HEK293 (cell line): ENCODE measurements around the gene SERPINB7.

Experiments used
- CTCF ChIA-PET: fragments of 350-600 bp; formaldehyde crosslinking; extraction: SDS; loops from one replicate; lab custom pipeline; 2021; ENCODE audit warnings: antibody characterized with exemption; lab: Yijun Ruan, JAX
- POLR2A ChIA-PET: fragments of 300-600 bp; formaldehyde crosslinking; extraction: SDS; loops from one replicate; lab custom pipeline; 2020; ENCODE audit warnings: antibody characterized with exemption, inconsistent platforms; lab: Yijun Ruan, JAX
- H3K27ac ChIP-seq: fragments of 200-500 bp; sonication (Bioruptor generic); 2 replicates; pipeline ENCODE4 v1.5.1; 2014; ENCODE audit warnings: low read depth, low read length, control low read depth, inconsistent platforms; ENCODE audit errors: extremely low read depth
- H3K36me3 ChIP-seq, 2 experiments: fragments of 200-500 bp in 1 of 2; sonication (Bioruptor generic) in 1 of 2; 1 replicate in 1 of 2; 2 replicates in 1 of 2; pipeline ENCODE4 v1.5.1; 2014 to 2017; ENCODE audit warnings: inconsistent platforms in 2 of 2, low read length in 2 of 2; ENCODE audit not compliant: control insufficient read depth in 2 of 2, insufficient read depth in 1 of 2
- H3K4me1 ChIP-seq: fragments of 200-500 bp; sonication (Bioruptor generic); 2 replicates; pipeline ENCODE4 v1.5.1; 2014; ENCODE audit warnings: mild to moderate bottlenecking, low read length, inconsistent platforms; ENCODE audit not compliant: control insufficient read depth, insufficient read depth
- H3K4me3 ChIP-seq: 2 replicates; pipeline ENCODE4 v1.5.1; 2011; ENCODE audit warnings: low read depth, mild to moderate bottlenecking, control low read depth, low read length, moderate library complexity
- H3K9me3 ChIP-seq: fragments of 200-500 bp; sonication (Bioruptor generic); 2 replicates; pipeline ENCODE4 v1.5.1; 2014; ENCODE audit warnings: low read depth, low read length, inconsistent platforms; ENCODE audit not compliant: control insufficient read depth, insufficient read depth
- FEZF1 ChIP-seq: fragments of 450-650 bp; formaldehyde crosslinking; IDR thresholded peaks from 2 replicates; pipeline ENCODE4 v1.5.1; 2016; ENCODE audit warnings: missing biosample characterization, missing genetic modification characterization
- GLI4 ChIP-seq: fragments of 450-650 bp; formaldehyde crosslinking; IDR thresholded peaks from 2 replicates; pipeline ENCODE4 v1.5.1; 2016; ENCODE audit warnings: missing biosample characterization, missing genetic modification characterization
- GLIS1 ChIP-seq: fragments of 450-650 bp; formaldehyde crosslinking; IDR thresholded peaks from 2 replicates; pipeline ENCODE4 v1.5.1; 2016; ENCODE audit warnings: missing biosample characterization, missing genetic modification characterization
- HOXA7 ChIP-seq: sonication (generic); formaldehyde crosslinking; IDR thresholded peaks from 2 replicates; pipeline ENCODE4 v1.8.1; 2022; ENCODE audit warnings: missing genetic modification reagents, borderline replicate concordance
- MZF1 ChIP-seq: fragments of 450-650 bp; formaldehyde crosslinking; IDR thresholded peaks from 2 replicates; pipeline ENCODE4 v1.5.1; 2017; ENCODE audit warnings: missing biosample characterization, missing genetic modification characterization, borderline replicate concordance
- PRDM4 ChIP-seq: fragments of 450-650 bp; formaldehyde crosslinking; IDR thresholded peaks from 2 replicates; pipeline ENCODE4 v1.5.1; 2017; ENCODE audit warnings: missing biosample characterization, missing genetic modification characterization
- ZBTB26 ChIP-seq: fragments of 450-650 bp; formaldehyde crosslinking; optimal IDR thresholded peaks from 2 replicates; pipeline ENCODE3; 2016; ENCODE audit warnings: missing biosample characterization, mild to moderate bottlenecking, missing genetic modification characterization
- ZFP37 ChIP-seq: fragments of 450-650 bp; formaldehyde crosslinking; IDR thresholded peaks from 2 replicates; pipeline ENCODE4 v1.5.1; 2016; ENCODE audit warnings: missing biosample characterization, missing genetic modification characterization
- ZNF175 ChIP-seq: fragments of 450-650 bp; formaldehyde crosslinking; IDR thresholded peaks from 2 replicates; pipeline ENCODE4 v1.5.1; 2016; ENCODE audit warnings: missing biosample characterization, missing genetic modification characterization
- ZNF2 ChIP-seq: fragments of 450-650 bp; formaldehyde crosslinking; IDR thresholded peaks from 2 replicates; pipeline ENCODE4 v1.5.1; 2016; ENCODE audit warnings: missing biosample characterization, missing genetic modification characterization
- ZNF223 ChIP-seq: fragments of 450-650 bp; formaldehyde crosslinking; IDR thresholded peaks from 2 replicates; pipeline ENCODE4 v1.5.1; 2016; ENCODE audit warnings: missing biosample characterization, missing genetic modification characterization
- ZNF248 ChIP-seq: fragments of 450-650 bp; formaldehyde crosslinking; IDR thresholded peaks from 2 replicates; pipeline ENCODE4 v1.5.1; 2017; ENCODE audit warnings: missing biosample characterization, missing genetic modification characterization
- ZNF274 ChIP-seq, 2 experiments: fragments of 200-500 bp in 1 of 2; fragments of 450-650 bp in 1 of 2; sonication (Bioruptor generic) in 1 of 2; formaldehyde crosslinking in 1 of 2; IDR thresholded peaks; 2 replicates each; pipeline versions ENCODE4 v1.5.1 to v1.6.1; 2014 to 2016; ENCODE audit warnings: borderline replicate concordance in 1 of 2, inconsistent platforms in 1 of 2, low read length in 1 of 2, missing biosample characterization in 1 of 2, missing genetic modification characterization in 1 of 2
- ZNF292 ChIP-seq: fragments of 450-650 bp; formaldehyde crosslinking; IDR thresholded peaks from 2 replicates; pipeline ENCODE4 v1.5.1; 2016; ENCODE audit warnings: low read depth, missing biosample characterization, missing genetic modification characterization, borderline replicate concordance
- ZNF521 ChIP-seq: fragments of 450-650 bp; formaldehyde crosslinking; IDR thresholded peaks from 2 replicates; pipeline ENCODE4 v1.5.1; 2017; ENCODE audit warnings: missing biosample characterization, mild to moderate bottlenecking, missing genetic modification characterization
- ZNF544 ChIP-seq: fragments of 450-650 bp; formaldehyde crosslinking; IDR thresholded peaks from 2 replicates; pipeline ENCODE4 v1.5.0; 2017; ENCODE audit warnings: missing biosample characterization, missing genetic modification characterization
- ZNF549 ChIP-seq: fragments of 450-650 bp; IDR thresholded peaks from 2 replicates; pipeline ENCODE4 v1.5.1; 2018; ENCODE audit warnings: missing biosample characterization, missing genetic modification characterization, mild to moderate bottlenecking, inconsistent platforms, moderate library complexity
- ZNF561 ChIP-seq: fragments of 450-650 bp; IDR thresholded peaks from 2 replicates; pipeline ENCODE4 v1.5.1; 2018; ENCODE audit warnings: missing biosample characterization, missing genetic modification characterization, borderline replicate concordance
- ZNF596 ChIP-seq: fragments of 450-650 bp; IDR thresholded peaks from 2 replicates; pipeline ENCODE4 v1.5.0; 2018; ENCODE audit warnings: missing biosample characterization, mild to moderate bottlenecking, missing genetic modification characterization, moderate library complexity
- ZNF654 ChIP-seq: fragments of 450-650 bp; formaldehyde crosslinking; IDR thresholded peaks from 2 replicates; pipeline ENCODE4 v1.5.1; 2016; ENCODE audit warnings: low read depth, missing biosample characterization, missing genetic modification characterization
- ZNF664 ChIP-seq: fragments of 450-650 bp; formaldehyde crosslinking; IDR thresholded peaks from 2 replicates; pipeline ENCODE4 v1.5.1; 2016; ENCODE audit warnings: missing biosample characterization, missing genetic modification characterization
- ZNF707 ChIP-seq: fragments of 450-650 bp; formaldehyde crosslinking; IDR thresholded peaks from 2 replicates; pipeline ENCODE4 v1.5.1; 2016; ENCODE audit warnings: missing biosample characterization, missing genetic modification characterization
- ZSCAN23 ChIP-seq: fragments of 450-650 bp; formaldehyde crosslinking; IDR thresholded peaks from 2 replicates; pipeline ENCODE4 v1.5.1; 2016; ENCODE audit warnings: missing biosample characterization, missing genetic modification characterization
- TF ChIP-seq, protein P1 (sequence below): fragments of 450-650 bp; formaldehyde crosslinking; IDR thresholded peaks from 2 replicates; pipeline ENCODE4 v1.5.1; 2016; ENCODE audit warnings: missing biosample characterization, missing genetic modification characterization, borderline replicate concordance

The SERPINB7 gene

GRCh38 chr18:63784787-63785452 is 9.7 kb downstream of the SERPINB7 start:
- no peaks in the 10 kb centered on the region for H3K4me1 ChIP-seq
- POLR2A ChIA-PET = no interaction called here
- CTCF ChIA-PET = interaction anchor here (0.6 to 1.1 kb wide), 3 partner anchors 14 to 267 kb away, joined by 3 read pairs; no protein-coding TSS in a partner anchor
- H3K27ac ChIP-seq = no peak overlapping the region
- H3K9me3 ChIP-seq = no peaks in the 10 kb centered on the region
- no peak for TF ChIP-seq FEZF1 (tag by site-specific recombination)
- TF ChIP-seq ZNF561 = no peak
- TF ChIP-seq GLI4 (tag by site-specific recombination) = no peak
- no peak for TF ChIP-seq ZFP37 (tag by site-specific recombination)
- TF ChIP-seq, all 188 proteins: peak for 0
- Histone ChIP-seq H3K4me3 (no peak overlapping the region), H3K36me3 (no peaks in the 10 kb centered on the region)

DNA sequence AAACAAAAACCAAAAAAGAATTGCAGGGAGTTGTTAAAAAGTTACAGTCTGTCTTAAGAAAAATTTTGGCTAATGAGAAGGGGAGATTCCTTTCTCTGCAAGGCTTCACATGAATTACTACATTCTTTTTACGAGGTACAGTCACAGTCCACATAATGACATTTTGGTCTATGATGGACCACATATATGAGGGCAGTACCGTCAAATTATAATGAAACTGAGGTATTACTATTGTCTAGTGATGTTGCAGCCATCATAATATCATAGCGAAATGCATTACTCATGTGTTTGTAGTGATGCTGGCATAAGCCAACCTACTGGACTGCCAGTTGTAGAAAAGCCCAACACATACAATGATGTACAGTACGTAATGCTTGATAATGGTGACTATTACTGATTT is 12.5 kb downstream of the SERPINB7 start:
- Histone ChIP-seq H3K4me3 (no peak overlapping the region), H3K4me1 (no peaks in the 10 kb centered on the region), H3K9me3 (no peaks in the 10 kb centered on the region), H3K36me3 (no peaks in the 10 kb centered on the region), H3K27ac (no peak overlapping the region)
- POLR2A ChIA-PET = no interaction called here
- no peak for TF ChIP-seq ZNF664 (tag by site-specific recombination)
- TF ChIP-seq ZNF223 (tag by site-specific recombination) = no peak
- TF ChIP-seq PRDM4 = no peak
- no peak for TF ChIP-seq ZNF654
- no peak for TF ChIP-seq ZSCAN23 (tag by site-specific recombination)
- TF ChIP-seq ZNF292 = no peak
- TF ChIP-seq ZNF544 (tag by site-specific recombination) = no peak
- TF ChIP-seq MZF1 = no peak
- no peak for TF ChIP-seq ZNF2
- TF ChIP-seq ZNF175 (tag by site-specific recombination) = no peak
- no peak for TF ChIP-seq ZNF248 (tag by site-specific recombination)
- TF ChIP-seq, all 188 proteins: peak for 0
- CTCF ChIA-PET = interaction anchor here (0.7 kb wide), 1 partner anchor 207 kb away, joined by 3 read pairs; no protein-coding TSS in a partner anchor

GRCh38 chr18:63788447-63789096 is 13.4 kb downstream of the SERPINB7 start:
- H3K27ac ChIP-seq = no peak overlapping the region
- no peak for TF ChIP-seq ZNF521 (tag by site-specific recombination)
- POLR2A ChIA-PET = no interaction called here
- H3K9me3 ChIP-seq = no peaks in the 10 kb centered on the region
- no peak overlapping the region for H3K4me3 ChIP-seq
- CTCF ChIA-PET = no interaction called here
- H3K4me1 ChIP-seq = no peaks in the 10 kb centered on the region
- H3K36me3 ChIP-seq = no peaks in the 10 kb centered on the region

GRCh38 chr18:63789327-63789726 is 14.1 kb downstream of the SERPINB7 start:
- Histone ChIP-seq H3K4me1 (no peaks in the 10 kb centered on the region), H3K27ac (no peak overlapping the region), H3K4me3 (no peak overlapping the region), H3K9me3 (no peaks in the 10 kb centered on the region)
- CTCF ChIA-PET = no interaction called here
- POLR2A ChIA-PET = no interaction called here
- TF ChIP-seq, protein P1, sequence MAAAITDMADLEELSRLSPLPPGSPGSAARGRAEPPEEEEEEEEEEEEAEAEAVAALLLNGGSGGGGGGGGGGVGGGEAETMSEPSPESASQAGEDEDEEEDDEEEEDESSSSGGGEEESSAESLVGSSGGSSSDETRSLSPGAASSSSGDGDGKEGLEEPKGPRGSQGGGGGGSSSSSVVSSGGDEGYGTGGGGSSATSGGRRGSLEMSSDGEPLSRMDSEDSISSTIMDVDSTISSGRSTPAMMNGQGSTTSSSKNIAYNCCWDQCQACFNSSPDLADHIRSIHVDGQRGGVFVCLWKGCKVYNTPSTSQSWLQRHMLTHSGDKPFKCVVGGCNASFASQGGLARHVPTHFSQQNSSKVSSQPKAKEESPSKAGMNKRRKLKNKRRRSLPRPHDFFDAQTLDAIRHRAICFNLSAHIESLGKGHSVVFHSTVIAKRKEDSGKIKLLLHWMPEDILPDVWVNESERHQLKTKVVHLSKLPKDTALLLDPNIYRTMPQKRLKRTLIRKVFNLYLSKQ (tag by site-specific recombination) = no peak
- TF ChIP-seq ZNF175 (tag by site-specific recombination) (no peak), ZNF549 (tag by site-specific recombination) (no peak), ZNF274 (IDR thresholded peaks at IDR 0.05; ENCODE audit: low read length) (no peak), ZNF274 (tag by site-specific recombination; IDR thresholded peaks at IDR 0.05; ENCODE audit: borderline replicate concordance) (no peak), ZBTB26 (tag by site-specific recombination) (no peak), HOXA7 (CRISPR knock-in tag) (no peak), GLIS1 (no peak), ZNF596 (tag by site-specific recombination) (no peak), ZSCAN23 (tag by site-specific recombination) (no peak), ZNF707 (tag by site-specific recombination) (no peak)
- TF ChIP-seq, all 188 proteins: peak for 0
- H3K36me3 ChIP-seq = no peaks in the 10 kb centered on the region
